Lung (tissue), 12 donors: ENCODE results near the gene SMIM41. TPM values are rescaled to one million over a fixed set of nuclear protein-coding genes. Genes with fewer than 3 reads are reported as not detected.
A peak's percentile ranks its signal among the peaks of the same experiment; 100 is the strongest.

Experiments
- ATAC-seq: fragments of 200-7000 bp; cut with Tn5 transposase; one replicate; pipeline ENCODE4 v1.9.1; 2020; ENCODE audit warnings: moderate number of reproducible peaks; ENCODE audit not compliant: insufficient read depth, low FRiP score
- DNase-seq, 3 donors: peaks; one replicate each; pipeline ENCODE4 v3.0.0-alpha.2; 2013 to 2017
- H3K27ac ChIP-seq, 2 donors: one replicate each; pipeline ENCODE4 v1.5.1; 2013; ENCODE audit warnings: mild to moderate bottlenecking in 2 of 2, moderate library complexity in 2 of 2, control low read depth in 1 of 2, inconsistent platforms in 1 of 2, low read depth in 1 of 2, low read length in 1 of 2
- H3K27me3 ChIP-seq, 3 donors: one replicate each; pipeline ENCODE4 v1.5.1; 2013; ENCODE audit warnings: low read length in 2 of 3; ENCODE audit not compliant: control insufficient read depth in 3 of 3, insufficient read depth in 3 of 3
- H3K36me3 ChIP-seq, 4 donors: one replicate each; pipeline ENCODE4 v1.5.1; 2013; ENCODE audit warnings: low read length in 4 of 4, mild to moderate bottlenecking in 1 of 4, moderate library complexity in 1 of 4; ENCODE audit not compliant: control insufficient read depth in 4 of 4, insufficient read depth in 4 of 4
- H3K4me1 ChIP-seq, 5 donors: one replicate each; pipeline ENCODE4 v1.5.1; 2013; ENCODE audit warnings: low read length in 5 of 5, mild to moderate bottlenecking in 2 of 5, moderate library complexity in 1 of 5; ENCODE audit not compliant: control insufficient read depth in 5 of 5, insufficient read depth in 5 of 5
- H3K4me3 ChIP-seq: one replicate; pipeline ENCODE4 v1.5.1; 2013; ENCODE audit warnings: mild to moderate bottlenecking, control low read depth, moderate library complexity
- H3K9ac ChIP-seq, 2 donors: one replicate each; pipeline ENCODE4 v1.5.1; 2013; ENCODE audit warnings: low read length in 2 of 2, control low read depth in 1 of 2; ENCODE audit not compliant: insufficient read depth in 1 of 2
- H3K9me3 ChIP-seq, 4 donors: one replicate each; pipeline ENCODE4 v1.5.1; 2013; ENCODE audit warnings: low read length in 3 of 4, mild to moderate bottlenecking in 1 of 4, moderate library complexity in 1 of 4; ENCODE audit not compliant: control insufficient read depth in 4 of 4, insufficient read depth in 3 of 4
- CTCF ChIP-seq: IDR thresholded peaks from 2 replicates; pipeline ENCODE4 v1.5.1; 2012; ENCODE audit warnings: mild to moderate bottlenecking; ENCODE audit errors: control extremely low read depth, extremely low read depth
- WGBS, 2 donors: extraction: QIAGEN DNeasy Blood & Tissue Kit; methylation state at CpG; one replicate each; pipeline ENCODE4 v1.1.7; 2013; 5-methylcytosine and 5-hydroxymethylcytosine counted together
- polyA plus RNA-seq, 2 donors: library from polyadenylated mRNA; stranded (reverse); fragments of 200-250 nt; gene quantifications; one replicate each; pipeline ENCODE4 v1.2.1, GENCODE V29; 2013
- total RNA-seq, 2 donors: library from RNA; depleted of rRNA in 1 of 2; stranded (reverse); fragments of >200 nt in 1 of 2; gene quantifications; one replicate each; pipeline ENCODE4 v1.2.1, GENCODE V29; 2014 to 2021
- donor health status: control.
- donor health status: control.
- donor health status: Bipolar disorder and iron deficiency.
- donor health status: healthy.
- donor health status: DM: yes; HTN: yes; CAD: no.

SMIM41 gene
- total and polyA plus RNA-seq, 4 donors, result 1.9 to 7.6 (median 4.3) TPM

GRCh38 chr12:52033446-52034140 lies 45.9 kb upstream of the SMIM41 start:
- ATAC-seq (no peak), DNase-seq (no peak)
- Histone ChIP-seq H3K36me3 (no peaks in the 10 kb centered on the region), H3K9me3 (no peaks in the 10 kb centered on the region), H3K4me3 (no peak overlapping the region), H3K27ac (peak overlapping the region; percentile 88 to 90), H3K9ac (peak overlapping the region in 1 of 2 donors; percentile 83), H3K27me3 (no peaks in the 10 kb centered on the region), H3K4me1 (peaks cover 5 to 31% (median 10%) of the 10 kb centered on the region in 5 donors)
- no peak for TF ChIP-seq CTCF
- 47 to 57% methylated on average over 13 of the region's 13 CpGs for WGBS, 2 donors

GRCh38 chr12:52035190-52035589 lies 44.3 kb upstream of the SMIM41 start:
- ATAC-seq (no peak), DNase-seq (no peak)
- H3K36me3 ChIP-seq, result no peaks in the 10 kb centered on the region
- no peak overlapping the region for H3K27ac ChIP-seq
- no peak overlapping the region for H3K4me3 ChIP-seq
- 97% methylated on average over 4 of the region's 4 CpGs for WGBS, 2 donors
- H3K4me1 ChIP-seq, result peaks cover 5 to 31% (median 10%) of the 10 kb centered on the region in 5 donors
- H3K27me3 ChIP-seq, result no peaks in the 10 kb centered on the region
- no peaks in the 10 kb centered on the region for H3K9me3 ChIP-seq
- no peak overlapping the region for H3K9ac ChIP-seq
- TF ChIP-seq CTCF, result no peak

GRCh38 chr12:52035926-52036325 lies 43.6 kb upstream of the SMIM41 start:
- H3K4me1 ChIP-seq, result peaks cover 5 to 31% (median 10%) of the 10 kb centered on the region in 5 donors
- no peaks in the 10 kb centered on the region for H3K36me3 ChIP-seq
- peak overlapping the region in 1 of 2 donors; percentile 82 for H3K27ac ChIP-seq
- DNase-seq (no peak), ATAC-seq (no peak)
- no peak for TF ChIP-seq CTCF
- H3K27me3 ChIP-seq, result no peaks in the 10 kb centered on the region
- H3K9ac ChIP-seq, result no peak overlapping the region
- no peak overlapping the region for H3K4me3 ChIP-seq
- no peaks in the 10 kb centered on the region for H3K9me3 ChIP-seq
- WGBS, 2 donors, result 88 to 92% methylated on average over 2 of the region's 2 CpGs
